Keratinocyte (primary cell): Measurements from ENCODE around the gene POM121L2. TPM values are rescaled to one million over a fixed set of nuclear protein-coding genes. Genes with fewer than 3 reads are reported as not detected.

Source experiments
- DNase-seq: peaks from one replicate; pipeline ENCODE4 v3.0.0-alpha.2; 2011; ENCODE audit warnings: low read depth, missing footprints, low spot score
- FAIRE-seq: peaks from 2 replicates; lab custom pipeline; 2011; peaks lifted over from hg19 to GRCh38; lab: Jason Lieb, UNC
- H2AFZ ChIP-seq: 2 replicates; pipeline ENCODE4 v1.6.0; 2012; ENCODE audit warnings: low read length, control low read depth, inconsistent platforms; ENCODE audit not compliant: control insufficient read depth
- H3K27ac ChIP-seq: 2 replicates; pipeline ENCODE4 v1.5.1; 2011; ENCODE audit warnings: low read length; ENCODE audit not compliant: control insufficient read depth, insufficient read depth
- H3K27me3 ChIP-seq: 3 replicates; pipeline ENCODE4 v1.6.0; 2011; ENCODE audit warnings: low read length; ENCODE audit not compliant: control insufficient read depth, insufficient read depth; ENCODE audit errors: extremely low read depth
- H3K36me3 ChIP-seq, 2 experiments: 2 replicates in 1 of 2; 3 replicates in 1 of 2; pipeline ENCODE4 v1.5.1; 2011; ENCODE audit warnings: low read length in 2 of 2, mild to moderate bottlenecking in 1 of 2; ENCODE audit not compliant: control insufficient read depth in 2 of 2, insufficient read depth in 2 of 2; ENCODE audit errors: extremely low read depth in 1 of 2
- H3K4me1 ChIP-seq: 3 replicates; pipeline ENCODE4 v1.5.1; 2011; ENCODE audit warnings: low read length; ENCODE audit not compliant: control insufficient read depth, insufficient read depth; ENCODE audit errors: extremely low read depth
- H3K4me2 ChIP-seq: 3 replicates; pipeline ENCODE4 v1.6.0; 2011; ENCODE audit warnings: low read depth, low read length; ENCODE audit not compliant: control insufficient read depth, insufficient read depth; ENCODE audit errors: extremely low read depth
- H3K4me3 ChIP-seq, 3 experiments: fragments of 200-600 bp in 1 of 3; sonication (generic) in 1 of 3; 2 replicates in 2 of 3; 3 replicates in 1 of 3; pipeline ENCODE4 v1.5.1; 2011 to 2016; ENCODE audit warnings: low read length in 3 of 3, mild to moderate bottlenecking in 3 of 3, control low read depth in 2 of 3, inconsistent platforms in 1 of 3, low read depth in 1 of 3, mixed read lengths in 1 of 3, mixed run types in 1 of 3, moderate library complexity in 1 of 3; ENCODE audit not compliant: control insufficient read depth in 2 of 3, insufficient read depth in 2 of 3; ENCODE audit errors: extremely low read depth in 1 of 3
- H3K79me2 ChIP-seq: 2 replicates; pipeline ENCODE4 v1.6.0; 2012; ENCODE audit warnings: low read length; ENCODE audit not compliant: control insufficient read depth, insufficient read depth
- H3K9ac ChIP-seq: 3 replicates; pipeline ENCODE4 v1.6.0; 2011; ENCODE audit warnings: low read length; ENCODE audit not compliant: control insufficient read depth, insufficient read depth; ENCODE audit errors: extremely low read depth
- H3K9me1 ChIP-seq: 3 replicates; pipeline ENCODE4 v1.6.0; 2011; ENCODE audit warnings: low read length; ENCODE audit not compliant: control insufficient read depth, insufficient read depth; ENCODE audit errors: extremely low read depth
- H3K9me3 ChIP-seq: 2 replicates; pipeline ENCODE4 v1.5.1; 2012; ENCODE audit warnings: low read depth, low read length; ENCODE audit not compliant: control insufficient read depth
- H4K20me1 ChIP-seq: 3 replicates; pipeline ENCODE4 v1.6.0; 2011; ENCODE audit warnings: low read length; ENCODE audit not compliant: control insufficient read depth, insufficient read depth; ENCODE audit errors: extremely low read depth
- CTCF ChIP-seq, 3 experiments: IDR thresholded peaks in 1 of 3; conservative IDR thresholded peaks in 1 of 3; optimal IDR thresholded peaks in 1 of 3; 2 replicates in 2 of 3; 3 replicates in 1 of 3; pipeline versions ENCODE3 to v1.5.1; 2011; ENCODE audit warnings: low read length in 3 of 3, mild to moderate bottlenecking in 3 of 3, moderate library complexity in 2 of 3, control low read depth in 1 of 3, inconsistent platforms in 1 of 3; ENCODE audit not compliant: insufficient read depth in 2 of 3; ENCODE audit errors: extremely low read depth in 1 of 3
- EZH2 ChIP-seq: IDR thresholded peaks from one replicate; pipeline ENCODE4 v1.6.1; 2012; ENCODE audit warnings: inconsistent platforms, mild to moderate bottlenecking, low read length, moderate library complexity
- dilution Hi-C: fragments of 300-500 bp; cut with MboI; formaldehyde crosslinking; loops from one replicate; pipeline ENCODE4 v1.7.0; 2020; ENCODE audit warnings: low sequenced_read_pairs; ENCODE audit not compliant: extremely low pct_ligation_motif_present
- polyA plus RNA-seq, 5 experiments: library from polyadenylated mRNA; depleted of rRNA in 3 of 5; stranded (reverse) in 3 of 5; stranded (forward) in 1 of 5; unstranded in 1 of 5; fragments of >200 nt; gene quantifications; 1 replicate in 1 of 5; 2 replicates in 3 of 5; 3 replicates in 1 of 5; pipeline versions ENCODE4 v1.2.1 to v1.2.3, GENCODE V29; 2011 to 2012; ENCODE audit warnings: missing spikeins in 2 of 5, low read depth in 1 of 5, low replicate concordance in 1 of 5

POM121L2 gene
- polyA plus RNA-seq, 1 donor (not counting 4 experiments of a cell fraction or from before 2014, with no cell fraction given), result not detected

GRCh38 chr6:27293436-27294098 is 18.5 kb downstream of the POM121L2 start:
- dilution Hi-C loops, result no loop called here
- H2AFZ ChIP-seq, result no peak overlapping the region

GRCh38 chr6:27290850-27291208 is 21.2 kb downstream of the POM121L2 start:
- dilution Hi-C loops, result no loop called here
- TF ChIP-seq CTCF (optimal IDR thresholded peaks at IDR 0.05 in 1 of 3, IDR thresholded peaks at IDR 0.05 in 1 of 3, conservative IDR thresholded peaks at IDR 0.05 in 1 of 3; ENCODE audit: extremely low read depth in 1 of 3, insufficient read depth in 2 of 3, low read length in 3 of 3) (no peak), EZH2 (no peak)
- Histone ChIP-seq H3K4me2 (peak overlapping the region; percentile 78), H3K4me3 (peak overlapping the region in 1 of 3 experiments; percentile 62), H3K79me2 (no peaks in the 10 kb centered on the region), H3K9me1 (no peaks in the 10 kb centered on the region), H3K9me3 (no peaks in the 10 kb centered on the region), H3K27me3 (peaks cover 13% of the 10 kb centered on the region), H4K20me1 (no peaks in the 10 kb centered on the region), H3K36me3 (no peaks in the 10 kb centered on the region), H2AFZ (no peak overlapping the region), H3K4me1 (peaks cover 16% of the 10 kb centered on the region), H3K9ac (no peak overlapping the region), H3K27ac (no peak overlapping the region)
- no peak for DNase-seq
- FAIRE-seq, result no peak

More at GRCh38 chr6:27293436-27294098, 18.5 kb downstream of the POM121L2 start:
- FAIRE-seq, result no peak
- no peak overlapping the region for H3K27ac ChIP-seq
- no peaks in the 10 kb centered on the region for H3K79me2 ChIP-seq
- H3K9me1 ChIP-seq, result no peaks in the 10 kb centered on the region
- peak overlapping the region in 2 of 3 experiments; percentile 21 to 34 for H3K4me3 ChIP-seq
- H3K4me2 ChIP-seq, result peak overlapping the region; percentile 93
- H3K36me3 ChIP-seq, result no peaks in the 10 kb centered on the region
- H3K9ac ChIP-seq, result no peak overlapping the region
- peaks cover 4% of the 10 kb centered on the region for H3K27me3 ChIP-seq
- H4K20me1 ChIP-seq, result no peaks in the 10 kb centered on the region
- peaks cover 9% of the 10 kb centered on the region for H3K4me1 ChIP-seq
- DNase-seq, result no peak
- TF ChIP-seq EZH2 (no peak), CTCF (optimal IDR thresholded peaks at IDR 0.05 in 1 of 3, IDR thresholded peaks at IDR 0.05 in 1 of 3, conservative IDR thresholded peaks at IDR 0.05 in 1 of 3; ENCODE audit: extremely low read depth in 1 of 3, insufficient read depth in 2 of 3, low read length in 3 of 3) (no peak)
- no peaks in the 10 kb centered on the region for H3K9me3 ChIP-seq
